ENCODE results near the gene LRRC28.

Gene LRRC28

GRCh38 chr15:99438691-99439523 lies 187.6 kb downstream of the LRRC28 start:
- peak; percentile 24 for DNase-seq

- no peak for DNase-seq
Measured at GRCh38 chr15:99439524-99439835, 188.2 kb downstream of the LRRC28 start.

- DNase-seq: no peak
Measured at GRCh38 chr15:99440029-99440428, 188.7 kb downstream of the LRRC28 start.
